ENCODE results near the gene PHF3. TPM values are rescaled to one million over a fixed set of nuclear protein-coding genes. Genes with fewer than 3 reads are reported as not detected.

Gene PHF3
- total and polyA plus RNA-seq, 2 experiments from 2014 or later = 37.1 to 77.3 TPM

- TF ChIP-seq ZNF462 (CRISPR knock-in tag; IDR thresholded peaks at IDR 0.05) (no peak), ZNF331 (CRISPR knock-in tag; IDR thresholded peaks at IDR 0.05; ENCODE audit: low read depth) (no peak), NANOG (IDR thresholded peaks at IDR 0.05; ENCODE audit: borderline replicate concordance) (no peak), JUNB (IDR thresholded peaks at IDR 0.05; ENCODE audit: unreplicated experiment) (no peak), STAT1 (IDR thresholded peaks at IDR 0.05; ENCODE audit: unreplicated experiment) (no peak), EZH2 (IDR thresholded peaks at IDR 0.05; ENCODE audit: low read depth, unreplicated experiment) (no peak), REST (IDR thresholded peaks at IDR 0.05; ENCODE audit: unreplicated experiment) (no peak)
Measured at GRCh38 chr6:63661769-63662168, 26.2 kb downstream of the PHF3 start (continued).
